HepG2 (cell line): ENCODE data around the gene FBP1. TPM values are rescaled to one million over a fixed set of nuclear protein-coding genes. Genes with fewer than 3 reads are reported as not detected.

Source experiments
- CC2D1A ChIP-seq: sonication (generic); formaldehyde crosslinking; IDR thresholded peaks from 2 replicates; pipeline ENCODE4 v1.8.1; 2023; ENCODE audit warnings: mild to moderate bottlenecking, missing genetic modification reagents
- CSRNP1 ChIP-seq: sonication (generic); formaldehyde crosslinking; IDR thresholded peaks from 2 replicates; pipeline ENCODE4 v1.8.1; 2023; ENCODE audit warnings: mild to moderate bottlenecking, missing genetic modification reagents
- ELF3 ChIP-seq: IDR thresholded peaks from 2 replicates; pipeline ENCODE4 v1.6.1; 2016; ENCODE audit warnings: missing genetic modification reagents, missing compliant biosample characterization
- MLXIP ChIP-seq: sonication (generic); formaldehyde crosslinking; IDR thresholded peaks from 2 replicates; pipeline ENCODE4 v1.9.0; 2021; ENCODE audit warnings: missing genetic modification reagents, borderline replicate concordance
- REXO4 ChIP-seq: sonication (generic); formaldehyde crosslinking; IDR thresholded peaks from 2 replicates; pipeline ENCODE4 v1.8.0; 2022; ENCODE audit warnings: missing genetic modification reagents, mild to moderate bottlenecking, borderline replicate concordance
- TCF7 ChIP-seq: sonication (generic); IDR thresholded peaks from 2 replicates; pipeline ENCODE4 v1.6.1; 2016; ENCODE audit warnings: antibody characterized with exemption, low read depth
- ZBTB40 ChIP-seq, 2 experiments: fragments of 450-650 bp in 1 of 2; sonication (generic) in 1 of 2; formaldehyde crosslinking in 1 of 2; IDR thresholded peaks; 2 replicates each; pipeline versions ENCODE4 v1.6.1 to v1.8.0; 2016 to 2022; ENCODE audit warnings: antibody characterized with exemption in 1 of 2, mild to moderate bottlenecking in 1 of 2, missing genetic modification reagents in 1 of 2
- ZNF777 ChIP-seq: sonication (generic); formaldehyde crosslinking; IDR thresholded peaks from 2 replicates; pipeline ENCODE4 v1.4.0; 2020; ENCODE audit warnings: missing genetic modification reagents
- polyA plus RNA-seq, 8 experiments: library from polyadenylated mRNA; depleted of rRNA in 3 of 8; stranded (reverse) in 7 of 8; unstranded in 1 of 8; fragments of >200 nt; fragmentation: Illumina TruSeq in 4 of 8; extraction: Trizol in 4 of 8; gene quantifications; 2 replicates each; pipeline versions ENCODE4 v1.2.1 to v1.2.3, GENCODE V29; 2011 to 2016; ENCODE audit warnings: low read depth in 4 of 8, missing spikeins in 1 of 8, mixed read lengths in 1 of 8; ENCODE audit not compliant: insufficient read depth in 1 of 8
- total RNA-seq, 5 experiments: library from RNA; depleted of rRNA; stranded (reverse); fragments of >200 nt; fragmentation: Illumina TruSeq; extraction: Trizol; gene quantifications; 2 replicates each; pipeline ENCODE4 v1.2.3, GENCODE V29; 2016; ENCODE audit warnings: low read depth in 1 of 5
- TF ChIP-seq, protein P1 (sequence below): IDR thresholded peaks from 2 replicates; pipeline ENCODE4 v1.4.0; 2020; ENCODE audit warnings: mild to moderate bottlenecking, missing genetic modification reagents

The FBP1 gene
- total and polyA plus RNA-seq, 2 of the 13 experiments (the other 11 are each of a cell fraction or from before 2014, with no cell fraction given): 0.29 to 0.53 TPM

DNA sequence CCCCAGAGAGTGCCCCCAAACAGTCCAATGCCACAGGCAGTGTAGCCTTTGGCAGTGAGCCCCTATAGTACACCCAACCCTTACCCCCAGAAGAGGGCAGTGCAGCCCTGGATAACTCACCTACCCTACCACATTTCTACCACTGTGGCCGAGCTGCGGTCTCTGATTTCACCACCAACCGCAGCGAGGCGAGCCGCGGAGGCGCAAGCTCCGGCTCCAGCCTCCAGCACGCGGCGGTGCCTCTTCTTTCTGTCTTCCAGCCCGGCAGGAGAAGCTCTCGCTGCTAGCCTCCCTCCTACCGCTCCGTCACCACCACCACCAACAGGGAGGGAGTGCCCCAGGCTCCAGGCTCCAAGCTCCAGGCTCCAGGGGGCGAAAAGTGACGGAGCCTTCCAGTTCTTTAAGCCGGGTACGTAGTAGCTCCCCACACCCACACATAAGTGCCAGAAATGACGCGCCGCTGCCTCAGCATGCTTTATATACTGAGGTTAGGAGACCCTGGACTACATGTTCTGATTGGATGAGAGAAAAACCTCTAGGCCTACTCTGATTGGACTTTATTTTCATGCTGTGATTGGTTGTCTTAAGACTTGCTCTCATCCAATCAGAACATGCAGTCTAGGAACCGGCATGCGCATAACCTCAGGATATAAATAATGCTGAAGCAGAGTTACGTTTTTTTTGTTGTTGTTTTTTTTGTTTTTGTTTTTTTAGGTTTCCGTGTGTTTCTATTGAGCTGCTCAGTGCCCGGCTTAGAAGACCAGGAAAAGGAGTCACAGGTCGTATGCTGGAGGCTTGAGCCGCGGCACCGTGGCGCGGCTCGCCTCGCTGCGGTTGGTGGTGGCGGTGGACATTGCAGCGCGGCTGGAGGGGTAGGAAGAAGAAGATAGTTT lies 84.6 kb downstream of the FBP1 start, which contains the start of gene PCAT7 (continued):
- TF ChIP-seq ZBTB40 (IDR thresholded peaks at IDR 0.05): no peak
- TF ChIP-seq ZBTB40 (CRISPR knock-in tag; IDR thresholded peaks at IDR 0.05): no peak
- no peak for TF ChIP-seq CSRNP1 (CRISPR knock-in tag)
- TF ChIP-seq CC2D1A (CRISPR knock-in tag): no peak
- TF ChIP-seq ELF3 (CRISPR knock-in tag): peak; percentile 23; the same call in 1 of the 2 replicates
- no peak for TF ChIP-seq REXO4 (CRISPR knock-in tag)
- TF ChIP-seq, protein P1, sequence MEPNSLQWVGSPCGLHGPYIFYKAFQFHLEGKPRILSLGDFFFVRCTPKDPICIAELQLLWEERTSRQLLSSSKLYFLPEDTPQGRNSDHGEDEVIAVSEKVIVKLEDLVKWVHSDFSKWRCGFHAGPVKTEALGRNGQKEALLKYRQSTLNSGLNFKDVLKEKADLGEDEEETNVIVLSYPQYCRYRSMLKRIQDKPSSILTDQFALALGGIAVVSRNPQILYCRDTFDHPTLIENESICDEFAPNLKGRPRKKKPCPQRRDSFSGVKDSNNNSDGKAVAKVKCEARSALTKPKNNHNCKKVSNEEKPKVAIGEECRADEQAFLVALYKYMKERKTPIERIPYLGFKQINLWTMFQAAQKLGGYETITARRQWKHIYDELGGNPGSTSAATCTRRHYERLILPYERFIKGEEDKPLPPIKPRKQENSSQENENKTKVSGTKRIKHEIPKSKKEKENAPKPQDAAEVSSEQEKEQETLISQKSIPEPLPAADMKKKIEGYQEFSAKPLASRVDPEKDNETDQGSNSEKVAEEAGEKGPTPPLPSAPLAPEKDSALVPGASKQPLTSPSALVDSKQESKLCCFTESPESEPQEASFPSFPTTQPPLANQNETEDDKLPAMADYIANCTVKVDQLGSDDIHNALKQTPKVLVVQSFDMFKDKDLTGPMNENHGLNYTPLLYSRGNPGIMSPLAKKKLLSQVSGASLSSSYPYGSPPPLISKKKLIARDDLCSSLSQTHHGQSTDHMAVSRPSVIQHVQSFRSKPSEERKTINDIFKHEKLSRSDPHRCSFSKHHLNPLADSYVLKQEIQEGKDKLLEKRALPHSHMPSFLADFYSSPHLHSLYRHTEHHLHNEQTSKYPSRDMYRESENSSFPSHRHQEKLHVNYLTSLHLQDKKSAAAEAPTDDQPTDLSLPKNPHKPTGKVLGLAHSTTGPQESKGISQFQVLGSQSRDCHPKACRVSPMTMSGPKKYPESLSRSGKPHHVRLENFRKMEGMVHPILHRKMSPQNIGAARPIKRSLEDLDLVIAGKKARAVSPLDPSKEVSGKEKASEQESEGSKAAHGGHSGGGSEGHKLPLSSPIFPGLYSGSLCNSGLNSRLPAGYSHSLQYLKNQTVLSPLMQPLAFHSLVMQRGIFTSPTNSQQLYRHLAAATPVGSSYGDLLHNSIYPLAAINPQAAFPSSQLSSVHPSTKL (CRISPR knock-in tag): no peak; the same call in none of the 2 replicates
- TF ChIP-seq TCF7: no peak
- no peak for TF ChIP-seq MLXIP (CRISPR knock-in tag)
- TF ChIP-seq ZNF777 (CRISPR knock-in tag): no peak
